ENCODE data around the gene CARHSP1.

The CARHSP1 gene

GRCh38 chr16:8861563-8862308 lies 7.1 kb downstream of the CARHSP1 start (continued):
- TF ChIP-seq PATZ1 (tag by site-specific recombination; IDR thresholded peaks at IDR 0.05) (0 out of 2 replicates have a peak, but pooled peaks have one; percentile 27), REST (tag by site-specific recombination; IDR thresholded peaks at IDR 0.05) (no peak), ZNF398 (tag by site-specific recombination; IDR thresholded peaks at IDR 0.05) (no peak), ZNF114 (tag by site-specific recombination; IDR thresholded peaks at IDR 0.05) (no peak), ZNF639 (tag by site-specific recombination; IDR thresholded peaks at IDR 0.05) (no peak), BCL11B (tag by site-specific recombination; IDR thresholded peaks at IDR 0.05; ENCODE audit: low read depth) (no peak), ZBTB17 (tag by site-specific recombination; IDR thresholded peaks at IDR 0.05) (no peak), ZNF175 (tag by site-specific recombination; IDR thresholded peaks at IDR 0.05) (no peak), ZNF548 (tag by site-specific recombination; IDR thresholded peaks at IDR 0.05) (no peak)

- H3K27ac ChIP-seq (ENCODE audit: extremely low read depth, low read depth, low read length), result no peak overlapping the region
- H3K9me3 ChIP-seq (ENCODE audit: control insufficient read depth, insufficient read depth, low read depth, low read length), result no peaks in the 10 kb centered on the region
- H3K4me1 ChIP-seq (ENCODE audit: control insufficient read depth, insufficient read depth, low read length), result peaks cover 8% of the 10 kb centered on the region
- CTCF ChIA-PET, result interaction anchor here (0.8 kb wide), 1 partner anchor 19 kb away, joined by 6 read pairs; no protein-coding TSS in a partner anchor
- POLR2A ChIA-PET, result no interaction called here
- TF ChIP-seq KLF8 (tag by site-specific recombination; IDR thresholded peaks at IDR 0.05) (no peak), ZNF654 (tag by site-specific recombination; IDR thresholded peaks at IDR 0.05; ENCODE audit: low read depth) (no peak), ZNF529 (tag by site-specific recombination; IDR thresholded peaks at IDR 0.05; ENCODE audit: insufficient replicate concordance) (no peak), ZNF354C (tag by site-specific recombination; IDR thresholded peaks at IDR 0.05; ENCODE audit: borderline replicate concordance, low read depth) (no peak), ZNF175 (tag by site-specific recombination; IDR thresholded peaks at IDR 0.05) (no peak), ZNF571 (tag by site-specific recombination; IDR thresholded peaks at IDR 0.05) (no peak), ZNF48 (tag by site-specific recombination; IDR thresholded peaks at IDR 0.05) (no peak), ZNF600 (tag by site-specific recombination; IDR thresholded peaks at IDR 0.05) (no peak), SCRT2 (tag by site-specific recombination; IDR thresholded peaks at IDR 0.05) (no peak)
- peaks cover 0 to 46% of the 10 kb centered on the region in 2 experiments; a peak in 2 of 3 replicates for H3K36me3 ChIP-seq (ENCODE audit: control insufficient read depth in 2 of 2, insufficient read depth in 1 of 2, low read length in 2 of 2)
- no peak overlapping the region for H3K4me3 ChIP-seq (ENCODE audit: low read depth, low read length)
These were observed 8.6 kb downstream of the CARHSP1 start for GRCh38 chr16:8859913-8860881.
